ENCODE results near the gene SPSB1. TPM values are rescaled to one million over a fixed set of nuclear protein-coding genes. Genes with fewer than 3 reads are reported as not detected.

The SPSB1 gene
- total RNA-seq, 1 experiment from 2014 or later = 4.3 TPM

DNA sequence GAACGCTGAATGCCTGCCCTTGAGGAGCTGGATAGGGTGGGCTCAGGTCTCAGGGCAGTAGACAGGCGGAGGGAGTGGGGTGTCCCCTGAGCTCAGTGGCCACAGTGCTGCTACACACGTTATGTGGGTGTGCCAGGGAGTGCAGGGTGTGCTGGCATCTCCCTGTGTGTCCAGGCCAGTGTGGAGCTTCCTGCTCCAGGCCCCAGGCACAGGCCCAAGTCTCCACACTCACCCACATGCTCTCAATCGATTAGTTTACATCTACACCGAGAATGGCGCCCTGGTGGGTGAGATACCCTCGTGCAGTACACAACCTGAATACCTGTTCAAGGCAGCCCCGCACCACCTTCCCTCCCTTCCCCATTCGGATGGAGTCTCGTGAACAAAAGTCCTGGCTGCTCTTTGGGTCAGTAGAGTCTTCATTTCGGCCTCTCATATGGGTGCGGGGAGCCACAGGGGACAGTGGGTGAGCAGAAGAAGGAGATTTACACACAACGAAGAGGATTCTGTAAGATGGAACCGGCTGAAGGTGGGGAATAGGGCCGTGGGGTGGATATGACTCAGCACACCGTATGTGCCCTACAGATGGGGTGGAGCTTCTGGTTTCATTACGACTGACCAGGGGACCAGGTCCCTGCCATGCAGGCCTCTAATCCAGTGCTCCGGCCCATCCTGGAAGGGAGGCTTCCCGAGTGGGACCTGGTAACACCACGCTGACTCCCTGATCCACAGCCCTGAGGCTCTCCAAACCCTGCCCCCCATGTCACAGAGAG is 93.3 kb downstream of the SPSB1 start:
- Mint-ChIP-seq H3K9me3 (peaks cover 5% of the 10 kb centered on the region; the same call in 1 of the 2 replicates), H3K27me3 (ENCODE audit: low read depth) (no peaks in the 10 kb centered on the region), H3K27ac (peak overlapping the region; percentile 38; the same call in 1 of the 2 replicates), H3K4me3 (no peak overlapping the region), H3K4me1 (no peaks in the 10 kb centered on the region), H3K36me3 (no peaks in the 10 kb centered on the region)
- ATAC-seq = no peak
- POLR2A ChIA-PET = no interaction called here
- no peak for DNase-seq (ENCODE audit: low spot score)
- CTCF ChIA-PET = interaction anchor here (1.1 to 1.8 kb wide), 2 partner anchors 69 to 119 kb away, joined by 3 to 5 read pairs; no protein-coding TSS in a partner anchor
- TF ChIP-seq NR2C2 (CRISPR knock-in tag; IDR thresholded peaks at IDR 0.05) (no peak), JAZF1 (CRISPR knock-in tag; IDR thresholded peaks at IDR 0.05) (no peak), ZNF232 (CRISPR knock-in tag; IDR thresholded peaks at IDR 0.05) (no peak), NFATC4 (CRISPR knock-in tag; IDR thresholded peaks at IDR 0.05) (no peak), PRRX2 (CRISPR knock-in tag; IDR thresholded peaks at IDR 0.05) (no peak), ZNF423 (CRISPR knock-in tag; IDR thresholded peaks at IDR 0.05) (no peak), NR1H2 (CRISPR knock-in tag; IDR thresholded peaks at IDR 0.05) (no peak), GTF2I (CRISPR knock-in tag; conservative IDR thresholded peaks at IDR 0.05) (no peak)
- TF ChIP-seq, protein P1, sequence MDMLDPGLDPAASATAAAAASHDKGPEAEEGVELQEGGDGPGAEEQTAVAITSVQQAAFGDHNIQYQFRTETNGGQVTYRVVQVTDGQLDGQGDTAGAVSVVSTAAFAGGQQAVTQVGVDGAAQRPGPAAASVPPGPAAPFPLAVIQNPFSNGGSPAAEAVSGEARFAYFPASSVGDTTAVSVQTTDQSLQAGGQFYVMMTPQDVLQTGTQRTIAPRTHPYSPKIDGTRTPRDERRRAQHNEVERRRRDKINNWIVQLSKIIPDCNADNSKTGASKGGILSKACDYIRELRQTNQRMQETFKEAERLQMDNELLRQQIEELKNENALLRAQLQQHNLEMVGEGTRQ (CRISPR knock-in tag; IDR thresholded peaks at IDR 0.05) = no peak
- TF ChIP-seq, protein P2, sequence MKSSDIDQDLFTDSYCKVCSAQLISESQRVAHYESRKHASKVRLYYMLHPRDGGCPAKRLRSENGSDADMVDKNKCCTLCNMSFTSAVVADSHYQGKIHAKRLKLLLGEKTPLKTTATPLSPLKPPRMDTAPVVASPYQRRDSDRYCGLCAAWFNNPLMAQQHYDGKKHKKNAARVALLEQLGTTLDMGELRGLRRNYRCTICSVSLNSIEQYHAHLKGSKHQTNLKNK (CRISPR knock-in tag; IDR thresholded peaks at IDR 0.05) = no peak
- TF ChIP-seq, protein P3, sequence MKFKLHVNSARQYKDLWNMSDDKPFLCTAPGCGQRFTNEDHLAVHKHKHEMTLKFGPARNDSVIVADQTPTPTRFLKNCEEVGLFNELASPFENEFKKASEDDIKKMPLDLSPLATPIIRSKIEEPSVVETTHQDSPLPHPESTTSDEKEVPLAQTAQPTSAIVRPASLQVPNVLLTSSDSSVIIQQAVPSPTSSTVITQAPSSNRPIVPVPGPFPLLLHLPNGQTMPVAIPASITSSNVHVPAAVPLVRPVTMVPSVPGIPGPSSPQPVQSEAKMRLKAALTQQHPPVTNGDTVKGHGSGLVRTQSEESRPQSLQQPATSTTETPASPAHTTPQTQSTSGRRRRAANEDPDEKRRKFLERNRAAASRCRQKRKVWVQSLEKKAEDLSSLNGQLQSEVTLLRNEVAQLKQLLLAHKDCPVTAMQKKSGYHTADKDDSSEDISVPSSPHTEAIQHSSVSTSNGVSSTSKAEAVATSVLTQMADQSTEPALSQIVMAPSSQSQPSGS (CRISPR knock-in tag; IDR thresholded peaks at IDR 0.05; ENCODE audit: borderline replicate concordance, low read depth) = no peak
- TF ChIP-seq, protein P4, sequence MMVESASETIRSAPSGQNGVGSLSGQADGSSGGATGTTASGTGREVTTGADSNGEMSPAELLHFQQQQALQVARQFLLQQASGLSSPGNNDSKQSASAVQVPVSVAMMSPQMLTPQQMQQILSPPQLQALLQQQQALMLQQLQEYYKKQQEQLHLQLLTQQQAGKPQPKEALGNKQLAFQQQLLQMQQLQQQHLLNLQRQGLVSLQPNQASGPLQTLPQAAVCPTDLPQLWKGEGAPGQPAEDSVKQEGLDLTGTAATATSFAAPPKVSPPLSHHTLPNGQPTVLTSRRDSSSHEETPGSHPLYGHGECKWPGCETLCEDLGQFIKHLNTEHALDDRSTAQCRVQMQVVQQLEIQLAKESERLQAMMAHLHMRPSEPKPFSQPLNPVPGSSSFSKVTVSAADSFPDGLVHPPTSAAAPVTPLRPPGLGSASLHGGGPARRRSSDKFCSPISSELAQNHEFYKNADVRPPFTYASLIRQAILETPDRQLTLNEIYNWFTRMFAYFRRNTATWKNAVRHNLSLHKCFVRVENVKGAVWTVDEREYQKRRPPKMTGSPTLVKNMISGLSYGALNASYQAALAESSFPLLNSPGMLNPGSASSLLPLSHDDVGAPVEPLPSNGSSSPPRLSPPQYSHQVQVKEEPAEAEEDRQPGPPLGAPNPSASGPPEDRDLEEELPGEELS (CRISPR knock-in tag; IDR thresholded peaks at IDR 0.05) = no peak

DNA sequence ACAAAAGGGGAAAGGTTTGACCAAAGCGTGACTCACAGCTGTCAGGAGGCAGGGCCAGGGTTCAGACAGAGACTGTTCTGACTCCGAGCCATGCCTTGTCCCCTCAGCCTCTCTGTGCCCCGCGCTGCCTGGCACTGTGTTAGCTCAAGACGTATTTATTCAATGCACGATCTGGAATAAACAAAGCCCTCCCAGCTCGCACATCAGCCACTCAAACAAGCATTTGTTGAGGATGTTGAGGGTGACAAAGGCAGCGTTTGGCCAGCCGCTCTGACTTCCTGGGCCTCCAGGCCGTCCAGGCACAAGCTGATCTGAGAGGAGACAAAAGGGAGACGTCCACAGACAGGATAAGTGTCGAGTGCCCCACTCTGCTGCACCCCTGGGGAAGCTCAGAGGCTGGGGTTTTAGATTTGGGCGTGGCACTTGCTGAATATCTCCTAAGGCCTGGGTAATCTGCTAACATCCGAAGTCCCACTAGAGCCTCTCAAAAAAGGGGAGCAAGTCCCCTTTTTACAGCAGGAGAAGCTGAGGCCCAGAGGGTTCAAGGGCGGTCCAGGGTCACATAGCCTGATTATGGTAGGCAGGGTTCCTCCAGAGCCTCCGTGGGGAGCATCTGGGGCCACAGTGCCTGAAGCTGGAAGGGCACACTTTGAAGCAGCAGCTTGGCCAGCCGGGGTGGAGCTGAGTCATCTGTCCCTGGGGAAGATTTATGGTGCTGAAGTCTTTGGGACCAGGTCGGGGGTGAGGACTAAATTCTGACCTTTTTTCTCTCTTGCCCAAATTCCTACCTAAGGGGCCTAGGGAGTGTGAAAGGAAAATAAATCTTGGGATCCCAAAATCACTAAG is 95.9 kb downstream of the SPSB1 start:
- TF ChIP-seq ZNF396 (CRISPR knock-in tag; IDR thresholded peaks at IDR 0.05; ENCODE audit: borderline replicate concordance) (no peak), TCF7 (CRISPR knock-in tag; IDR thresholded peaks at IDR 0.05; ENCODE audit: low read depth) (no peak)
- TF ChIP-seq, protein P5, sequence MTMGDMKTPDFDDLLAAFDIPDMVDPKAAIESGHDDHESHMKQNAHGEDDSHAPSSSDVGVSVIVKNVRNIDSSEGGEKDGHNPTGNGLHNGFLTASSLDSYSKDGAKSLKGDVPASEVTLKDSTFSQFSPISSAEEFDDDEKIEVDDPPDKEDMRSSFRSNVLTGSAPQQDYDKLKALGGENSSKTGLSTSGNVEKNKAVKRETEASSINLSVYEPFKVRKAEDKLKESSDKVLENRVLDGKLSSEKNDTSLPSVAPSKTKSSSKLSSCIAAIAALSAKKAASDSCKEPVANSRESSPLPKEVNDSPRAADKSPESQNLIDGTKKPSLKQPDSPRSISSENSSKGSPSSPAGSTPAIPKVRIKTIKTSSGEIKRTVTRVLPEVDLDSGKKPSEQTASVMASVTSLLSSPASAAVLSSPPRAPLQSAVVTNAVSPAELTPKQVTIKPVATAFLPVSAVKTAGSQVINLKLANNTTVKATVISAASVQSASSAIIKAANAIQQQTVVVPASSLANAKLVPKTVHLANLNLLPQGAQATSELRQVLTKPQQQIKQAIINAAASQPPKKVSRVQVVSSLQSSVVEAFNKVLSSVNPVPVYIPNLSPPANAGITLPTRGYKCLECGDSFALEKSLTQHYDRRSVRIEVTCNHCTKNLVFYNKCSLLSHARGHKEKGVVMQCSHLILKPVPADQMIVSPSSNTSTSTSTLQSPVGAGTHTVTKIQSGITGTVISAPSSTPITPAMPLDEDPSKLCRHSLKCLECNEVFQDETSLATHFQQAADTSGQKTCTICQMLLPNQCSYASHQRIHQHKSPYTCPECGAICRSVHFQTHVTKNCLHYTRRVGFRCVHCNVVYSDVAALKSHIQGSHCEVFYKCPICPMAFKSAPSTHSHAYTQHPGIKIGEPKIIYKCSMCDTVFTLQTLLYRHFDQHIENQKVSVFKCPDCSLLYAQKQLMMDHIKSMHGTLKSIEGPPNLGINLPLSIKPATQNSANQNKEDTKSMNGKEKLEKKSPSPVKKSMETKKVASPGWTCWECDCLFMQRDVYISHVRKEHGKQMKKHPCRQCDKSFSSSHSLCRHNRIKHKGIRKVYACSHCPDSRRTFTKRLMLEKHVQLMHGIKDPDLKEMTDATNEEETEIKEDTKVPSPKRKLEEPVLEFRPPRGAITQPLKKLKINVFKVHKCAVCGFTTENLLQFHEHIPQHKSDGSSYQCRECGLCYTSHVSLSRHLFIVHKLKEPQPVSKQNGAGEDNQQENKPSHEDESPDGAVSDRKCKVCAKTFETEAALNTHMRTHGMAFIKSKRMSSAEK (CRISPR knock-in tag; IDR thresholded peaks at IDR 0.05; ENCODE audit: borderline replicate concordance) = no peak
- ChIA-PET POLR2A (no interaction called here), CTCF (interaction anchor here (0.6 to 1.2 kb wide), 4 partner anchors 35 to 205 kb away, joined by 3 to 6 read pairs (median 4); no protein-coding TSS in a partner anchor)
- Mint-ChIP-seq H3K4me1 (no peaks in the 10 kb centered on the region), H3K27me3 (ENCODE audit: low read depth) (no peaks in the 10 kb centered on the region), H3K36me3 (no peaks in the 10 kb centered on the region), H3K9me3 (peaks cover 5% of the 10 kb centered on the region; the same call in 1 of the 2 replicates), H3K4me3 (no peak overlapping the region), H3K27ac (no peak overlapping the region)
- DNase-seq (ENCODE audit: low spot score) = no peak
- no peak for ATAC-seq
